HepG2 (cell line): ENCODE results near the gene LSM14B. TPM values are rescaled to one million over a fixed set of nuclear protein-coding genes. Genes with fewer than 3 reads are reported as not detected.

Source experiments
- ASH2L ChIP-seq: fragments of 300-600, 200-600 bp; sonication (generic); IDR thresholded peaks from 2 replicates; pipeline ENCODE4 v1.7.0; 2017; ENCODE audit warnings: low read depth, mild to moderate bottlenecking, moderate library complexity, mixed read lengths, low read length; ENCODE audit not compliant: insufficient read length
- EED ChIP-seq: sonication (generic); formaldehyde crosslinking; IDR thresholded peaks from 2 replicates; pipeline ENCODE4 v1.5.0; 2020; ENCODE audit warnings: mild to moderate bottlenecking, missing genetic modification reagents
- FOSL2 ChIP-seq: sonication (generic); formaldehyde crosslinking; IDR thresholded peaks from 2 replicates; pipeline ENCODE4 v1.4.0; 2020; ENCODE audit warnings: missing genetic modification reagents
- FOXM1 ChIP-seq: sonication (generic); formaldehyde crosslinking; IDR thresholded peaks from 2 replicates; pipeline ENCODE4 v1.5.0; 2020; ENCODE audit warnings: missing genetic modification reagents
- GTF2F1 ChIP-seq: fragments of 150-350 bp; IDR thresholded peaks from 2 replicates; pipeline ENCODE4 v1.6.1; 2014; ENCODE audit warnings: low read length
- JUNB ChIP-seq: sonication (generic); formaldehyde crosslinking; IDR thresholded peaks from 2 replicates; pipeline ENCODE4 v1.8.0; 2022; ENCODE audit warnings: missing genetic modification reagents, mild to moderate bottlenecking, borderline replicate concordance
- KDM1A ChIP-seq: IDR thresholded peaks from 2 replicates; pipeline ENCODE4 v1.6.1; 2016; ENCODE audit warnings: missing compliant biosample characterization
- MBNL3 ChIP-seq: fragments of 250-450 bp; sonication (Bioruptor Pico); conservative IDR thresholded peaks from 2 replicates; pipeline ENCODE4 v1.8.0; 2022; ENCODE audit warnings: mild to moderate bottlenecking, inconsistent platforms
- MEF2D ChIP-seq: sonication (generic); formaldehyde crosslinking; IDR thresholded peaks from 2 replicates; pipeline ENCODE4 v1.5.1; 2020; ENCODE audit warnings: mild to moderate bottlenecking, missing genetic modification reagents
- MYC ChIP-seq: sonication (generic); formaldehyde crosslinking; IDR thresholded peaks from 2 replicates; pipeline ENCODE4 v1.9.0; 2021; ENCODE audit warnings: missing genetic modification reagents, borderline replicate concordance
- PRPF4 ChIP-seq: fragments of 200-400 bp; formaldehyde crosslinking; IDR thresholded peaks from 2 replicates; pipeline ENCODE4 v1.6.1; 2016; ENCODE audit warnings: low read length, low read depth; ENCODE audit not compliant: poor library complexity, severe bottlenecking
- RBFOX2 ChIP-seq: fragments of 200-400 bp; formaldehyde crosslinking; IDR thresholded peaks from 2 replicates; pipeline ENCODE4 v1.6.1; 2017; ENCODE audit warnings: low read depth, mild to moderate bottlenecking, low read length
- THYN1 ChIP-seq: sonication (generic); formaldehyde crosslinking; IDR thresholded peaks from 2 replicates; pipeline ENCODE4 v1.8.1; 2023; ENCODE audit warnings: low read depth, mild to moderate bottlenecking, moderate library complexity, missing genetic modification reagents, borderline replicate concordance
- XRCC5 ChIP-seq: fragments of 200-400 bp; formaldehyde crosslinking; optimal IDR thresholded peaks from 2 replicates; pipeline ENCODE3; 2017; ENCODE audit warnings: mild to moderate bottlenecking, low read length
- ZFP37 ChIP-seq: sonication (generic); formaldehyde crosslinking; IDR thresholded peaks from 2 replicates; pipeline ENCODE4 v1.4.0; 2020; ENCODE audit warnings: missing genetic modification reagents, borderline replicate concordance
- ZNF17 ChIP-seq: sonication (generic); formaldehyde crosslinking; IDR thresholded peaks from 2 replicates; pipeline ENCODE4 v1.5.0; 2020; ENCODE audit warnings: mild to moderate bottlenecking, missing genetic modification reagents
- ZNF251 ChIP-seq: sonication (generic); formaldehyde crosslinking; IDR thresholded peaks from 2 replicates; pipeline ENCODE4 v1.9.0; 2021; ENCODE audit warnings: mild to moderate bottlenecking, missing genetic modification reagents
- ZNF788 ChIP-seq: sonication (generic); formaldehyde crosslinking; IDR thresholded peaks from 2 replicates; pipeline ENCODE4 v1.5.0; 2020; ENCODE audit warnings: mild to moderate bottlenecking, missing genetic modification reagents, borderline replicate concordance
- ZSCAN25 ChIP-seq: sonication (generic); formaldehyde crosslinking; IDR thresholded peaks from 2 replicates; pipeline ENCODE4 v1.8.0; 2022; ENCODE audit warnings: mild to moderate bottlenecking, missing genetic modification reagents
- polyA plus RNA-seq, 8 experiments: library from polyadenylated mRNA; depleted of rRNA in 3 of 8; stranded (reverse) in 7 of 8; unstranded in 1 of 8; fragments of >200 nt; fragmentation: Illumina TruSeq in 4 of 8; extraction: Trizol in 4 of 8; gene quantifications; 2 replicates each; pipeline versions ENCODE4 v1.2.1 to v1.2.3, GENCODE V29; 2011 to 2016; ENCODE audit warnings: low read depth in 4 of 8, missing spikeins in 1 of 8, mixed read lengths in 1 of 8; ENCODE audit not compliant: insufficient read depth in 1 of 8
- total RNA-seq, 5 experiments: library from RNA; depleted of rRNA; stranded (reverse); fragments of >200 nt; fragmentation: Illumina TruSeq; extraction: Trizol; gene quantifications; 2 replicates each; pipeline ENCODE4 v1.2.3, GENCODE V29; 2016; ENCODE audit warnings: low read depth in 1 of 5
- TF ChIP-seq, protein P1 (sequence below): sonication (generic); formaldehyde crosslinking; IDR thresholded peaks from 2 replicates; pipeline ENCODE4 v1.5.0; 2020; ENCODE audit warnings: missing genetic modification reagents
- TF ChIP-seq, protein P2 (sequence below): sonication (generic); formaldehyde crosslinking; IDR thresholded peaks from 2 replicates; pipeline ENCODE4 v1.4.0; 2020; ENCODE audit warnings: mild to moderate bottlenecking, missing genetic modification reagents
- TF ChIP-seq, protein P3 (sequence below): sonication (generic); formaldehyde crosslinking; IDR thresholded peaks from 2 replicates; pipeline ENCODE4 v1.9.0; 2022; ENCODE audit warnings: low read depth, missing genetic modification reagents

The LSM14B gene
- total and polyA plus RNA-seq, 2 of the 13 experiments (the other 11 are each of a cell fraction or from before 2014, with no cell fraction given): 43.3 to 79.2 TPM

DNA sequence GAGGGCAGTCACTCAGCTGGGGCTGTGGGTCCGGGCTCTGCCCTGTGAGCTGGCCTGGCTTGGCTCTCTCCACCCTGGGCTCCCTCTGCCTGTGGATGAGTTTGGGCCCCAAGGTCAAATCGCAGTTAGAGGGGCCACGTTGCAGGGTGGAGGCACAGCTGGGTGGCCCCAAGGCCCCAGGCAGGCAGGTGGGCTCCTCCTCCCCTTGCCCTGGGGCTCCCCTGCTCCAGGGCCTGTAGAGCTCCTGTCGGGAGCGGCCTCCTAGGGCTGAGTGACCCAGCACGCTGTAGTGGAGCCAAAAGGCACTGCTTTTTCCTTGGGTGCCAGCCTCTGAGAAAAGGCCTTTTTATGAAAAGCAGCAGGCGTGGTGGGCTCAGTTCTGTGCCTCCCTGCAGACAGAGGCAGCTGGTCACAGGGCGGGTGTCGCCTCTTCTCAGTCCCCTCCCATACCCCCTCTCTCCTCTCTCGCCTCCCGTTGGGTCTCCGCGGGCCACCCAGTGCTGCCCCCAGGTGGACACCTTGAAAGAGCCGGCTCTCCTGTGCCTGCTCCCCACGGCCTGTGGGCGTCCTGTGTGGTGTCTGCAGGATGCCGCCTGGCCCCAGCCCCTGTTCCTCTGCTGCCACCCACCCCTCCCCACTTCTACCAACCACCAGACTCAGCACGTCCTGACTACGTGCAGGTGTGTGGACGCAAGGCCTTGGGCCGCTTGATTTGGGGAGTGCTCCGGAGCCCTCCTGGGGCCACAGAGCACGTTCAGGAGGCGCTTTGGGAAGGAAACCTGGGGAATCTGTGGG, 34.5 kb downstream of the LSM14B start (continued):
- TF ChIP-seq, protein P1, sequence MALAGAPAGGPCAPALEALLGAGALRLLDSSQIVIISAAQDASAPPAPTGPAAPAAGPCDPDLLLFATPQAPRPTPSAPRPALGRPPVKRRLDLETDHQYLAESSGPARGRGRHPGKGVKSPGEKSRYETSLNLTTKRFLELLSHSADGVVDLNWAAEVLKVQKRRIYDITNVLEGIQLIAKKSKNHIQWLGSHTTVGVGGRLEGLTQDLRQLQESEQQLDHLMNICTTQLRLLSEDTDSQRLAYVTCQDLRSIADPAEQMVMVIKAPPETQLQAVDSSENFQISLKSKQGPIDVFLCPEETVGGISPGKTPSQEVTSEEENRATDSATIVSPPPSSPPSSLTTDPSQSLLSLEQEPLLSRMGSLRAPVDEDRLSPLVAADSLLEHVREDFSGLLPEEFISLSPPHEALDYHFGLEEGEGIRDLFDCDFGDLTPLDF: no peak
- TF ChIP-seq ASH2L: no peak
- peak; percentile 79; the same call in 1 of the 2 replicates for TF ChIP-seq ZFP37 (CRISPR knock-in tag)
- TF ChIP-seq RBFOX2: no peak
- peak; percentile 88 for TF ChIP-seq XRCC5
- 0 out of 2 replicates have a peak, but pooled peaks have one; percentile 47 for TF ChIP-seq EED (CRISPR knock-in tag)
- TF ChIP-seq FOSL2 (CRISPR knock-in tag): peak; percentile 35; the same call in 1 of the 2 replicates
- peak; percentile 8; the same call in 1 of the 2 replicates for TF ChIP-seq ZSCAN25 (CRISPR knock-in tag)
- no peak for TF ChIP-seq THYN1 (CRISPR knock-in tag)
- TF ChIP-seq KDM1A (CRISPR knock-in tag): no peak
- peak; percentile 42 for TF ChIP-seq MYC (CRISPR knock-in tag)
- no peak for TF ChIP-seq MBNL3 (CRISPR knock-in tag)
- no peak for TF ChIP-seq MEF2D (CRISPR knock-in tag)
- no peak for TF ChIP-seq JUNB (CRISPR knock-in tag)
- no peak for TF ChIP-seq ZNF17 (CRISPR knock-in tag)
- no peak for TF ChIP-seq ZNF251 (CRISPR knock-in tag)
- TF ChIP-seq, protein P2, sequence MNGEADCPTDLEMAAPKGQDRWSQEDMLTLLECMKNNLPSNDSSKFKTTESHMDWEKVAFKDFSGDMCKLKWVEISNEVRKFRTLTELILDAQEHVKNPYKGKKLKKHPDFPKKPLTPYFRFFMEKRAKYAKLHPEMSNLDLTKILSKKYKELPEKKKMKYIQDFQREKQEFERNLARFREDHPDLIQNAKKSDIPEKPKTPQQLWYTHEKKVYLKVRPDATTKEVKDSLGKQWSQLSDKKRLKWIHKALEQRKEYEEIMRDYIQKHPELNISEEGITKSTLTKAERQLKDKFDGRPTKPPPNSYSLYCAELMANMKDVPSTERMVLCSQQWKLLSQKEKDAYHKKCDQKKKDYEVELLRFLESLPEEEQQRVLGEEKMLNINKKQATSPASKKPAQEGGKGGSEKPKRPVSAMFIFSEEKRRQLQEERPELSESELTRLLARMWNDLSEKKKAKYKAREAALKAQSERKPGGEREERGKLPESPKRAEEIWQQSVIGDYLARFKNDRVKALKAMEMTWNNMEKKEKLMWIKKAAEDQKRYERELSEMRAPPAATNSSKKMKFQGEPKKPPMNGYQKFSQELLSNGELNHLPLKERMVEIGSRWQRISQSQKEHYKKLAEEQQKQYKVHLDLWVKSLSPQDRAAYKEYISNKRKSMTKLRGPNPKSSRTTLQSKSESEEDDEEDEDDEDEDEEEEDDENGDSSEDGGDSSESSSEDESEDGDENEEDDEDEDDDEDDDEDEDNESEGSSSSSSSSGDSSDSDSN (CRISPR knock-in tag): peak; percentile 62
- TF ChIP-seq PRPF4: no peak
- 0 out of 2 replicates have a peak, but pooled peaks have one; percentile 72 for TF ChIP-seq ZNF788
- TF ChIP-seq GTF2F1: no peak
- TF ChIP-seq FOXM1 (CRISPR knock-in tag): no peak
- TF ChIP-seq, protein P3, sequence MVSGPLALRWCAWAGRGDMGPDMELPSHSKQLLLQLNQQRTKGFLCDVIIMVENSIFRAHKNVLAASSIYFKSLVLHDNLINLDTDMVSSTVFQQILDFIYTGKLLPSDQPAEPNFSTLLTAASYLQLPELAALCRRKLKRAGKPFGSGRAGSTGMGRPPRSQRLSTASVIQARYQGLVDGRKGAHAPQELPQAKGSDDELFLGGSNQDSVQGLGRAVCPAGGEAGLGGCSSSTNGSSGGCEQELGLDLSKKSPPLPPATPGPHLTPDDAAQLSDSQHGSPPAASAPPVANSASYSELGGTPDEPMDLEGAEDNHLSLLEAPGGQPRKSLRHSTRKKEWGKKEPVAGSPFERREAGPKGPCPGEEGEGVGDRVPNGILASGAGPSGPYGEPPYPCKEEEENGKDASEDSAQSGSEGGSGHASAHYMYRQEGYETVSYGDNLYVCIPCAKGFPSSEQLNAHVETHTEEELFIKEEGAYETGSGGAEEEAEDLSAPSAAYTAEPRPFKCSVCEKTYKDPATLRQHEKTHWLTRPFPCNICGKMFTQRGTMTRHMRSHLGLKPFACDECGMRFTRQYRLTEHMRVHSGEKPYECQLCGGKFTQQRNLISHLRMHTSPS (CRISPR knock-in tag): peak; percentile 48; the same call in 1 of the 2 replicates
